DMS79 (cell line): ENCODE results near the gene MLLT1.
A peak's percentile ranks its signal among the peaks of the same experiment; 100 is the strongest.

Experiments
- DNase-seq: peaks from one replicate; lab custom pipeline; 2025; lab: John Stamatoyannopoulos, UW

The MLLT1 gene

DNA sequence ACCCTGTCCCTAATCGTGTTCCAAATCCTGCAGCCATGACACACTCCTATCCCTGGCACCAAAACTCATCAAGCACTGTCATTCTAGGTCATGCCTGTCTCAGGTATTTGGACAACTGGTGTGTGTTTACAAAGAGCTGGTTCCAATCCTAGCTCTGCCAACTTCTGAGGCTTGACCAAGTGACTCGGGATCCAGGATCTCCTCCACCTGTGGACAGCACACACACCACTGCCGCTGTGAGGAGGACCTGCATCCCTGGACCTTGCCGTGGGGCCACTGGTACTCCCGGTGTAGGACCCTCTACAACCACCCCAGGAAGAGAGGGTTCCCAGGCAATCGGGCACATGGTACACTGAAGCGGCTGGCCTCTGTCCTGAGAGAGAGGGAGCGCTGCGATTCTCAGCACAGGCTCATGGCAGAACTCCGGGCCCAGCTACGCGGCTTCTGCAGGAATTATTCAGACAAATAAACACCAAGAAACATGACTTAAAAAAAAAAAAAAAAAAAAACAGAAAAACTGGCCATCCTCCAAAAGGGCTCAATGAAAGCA is 20.4 kb downstream of the MLLT1 start:
- DNase-seq: no peak

- DNase-seq: no peak
Observed at GRCh38 chr19:6258812-6259311, 20.9 kb downstream of the MLLT1 start.

DNA sequence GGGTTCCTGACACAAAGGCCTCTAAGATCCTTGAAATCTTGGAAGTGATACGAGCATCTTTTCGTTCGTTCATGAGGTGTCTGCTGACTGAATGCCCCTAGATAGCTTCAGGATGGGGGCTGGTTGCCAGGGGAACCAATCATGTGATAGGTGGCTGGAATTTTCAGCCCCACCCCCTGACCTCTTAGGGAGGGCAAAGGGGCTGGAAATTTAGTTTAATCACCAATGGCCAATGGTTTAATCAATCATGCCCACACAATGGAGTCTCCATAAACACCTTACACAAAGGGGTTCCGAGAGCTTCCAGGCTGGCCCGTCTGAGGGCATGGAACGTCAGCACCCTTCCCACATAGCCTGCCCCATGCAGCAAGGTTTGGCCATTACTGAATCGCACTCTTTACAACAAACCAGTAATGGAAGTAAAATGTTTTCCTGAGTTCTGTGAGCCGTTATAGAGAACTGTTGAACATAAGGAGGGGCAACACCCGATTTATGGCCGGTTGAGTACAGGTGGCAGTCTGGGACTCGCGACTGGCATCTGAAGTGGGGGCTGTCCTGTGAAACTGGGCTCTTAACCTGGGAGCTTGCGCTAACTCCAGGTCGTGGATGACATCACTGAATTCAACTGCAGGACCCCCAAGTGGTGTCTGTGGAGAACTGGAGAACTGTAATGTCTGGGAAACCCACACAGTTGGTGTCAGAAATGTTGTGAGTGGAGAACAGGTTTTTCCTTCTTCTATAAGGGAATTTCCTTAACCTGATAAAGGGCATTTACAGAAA is 25.6 kb downstream of the MLLT1 start:
- DNase-seq: no peak

DNA sequence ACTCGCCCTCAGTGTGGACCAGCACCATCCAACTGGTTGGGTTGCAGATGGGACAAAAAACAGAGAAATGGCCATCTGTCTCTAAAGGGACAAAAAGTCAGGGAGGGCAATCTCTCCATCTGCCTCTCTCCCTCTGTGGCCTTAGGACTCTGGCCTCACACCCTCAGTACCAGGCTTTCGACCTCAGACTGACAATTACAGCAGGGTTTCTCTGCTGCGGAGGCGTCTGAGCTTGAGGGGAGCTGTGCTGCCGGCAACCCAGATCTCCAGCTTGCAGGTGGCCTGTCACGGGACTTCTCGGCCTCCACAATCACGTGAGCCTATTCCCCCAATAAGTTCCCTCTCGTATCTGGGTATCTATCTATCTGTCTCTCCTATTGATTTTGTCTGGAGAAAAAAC is 27.7 kb downstream of the MLLT1 start:
- DNase-seq: no peak

DNA sequence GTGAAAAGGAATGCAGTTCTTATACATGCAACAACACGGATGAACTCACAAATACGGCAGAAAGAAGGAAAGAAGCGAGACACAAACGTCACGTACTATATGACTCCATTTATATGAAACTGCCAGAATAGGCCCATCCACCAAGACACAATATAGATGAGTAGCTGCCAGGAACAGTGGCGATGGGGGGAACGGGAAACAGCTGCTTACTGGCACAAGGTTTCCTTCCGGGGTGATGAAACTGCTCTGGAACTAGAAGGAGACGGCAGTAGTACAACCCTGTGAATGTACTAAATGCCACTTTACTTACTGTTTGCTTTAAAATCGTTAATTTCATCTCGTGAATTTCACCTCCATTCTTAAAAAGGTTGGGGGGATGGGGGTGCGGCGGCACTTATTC is 28.9 kb downstream of the MLLT1 start:
- no peak for DNase-seq

- DNase-seq: no peak
Observed at GRCh38 chr19:6250024-6250615, 29.7 kb downstream of the MLLT1 start.

- no peak for DNase-seq
Observed at GRCh38 chr19:6249296-6249695, 30.5 kb downstream of the MLLT1 start.

DNA sequence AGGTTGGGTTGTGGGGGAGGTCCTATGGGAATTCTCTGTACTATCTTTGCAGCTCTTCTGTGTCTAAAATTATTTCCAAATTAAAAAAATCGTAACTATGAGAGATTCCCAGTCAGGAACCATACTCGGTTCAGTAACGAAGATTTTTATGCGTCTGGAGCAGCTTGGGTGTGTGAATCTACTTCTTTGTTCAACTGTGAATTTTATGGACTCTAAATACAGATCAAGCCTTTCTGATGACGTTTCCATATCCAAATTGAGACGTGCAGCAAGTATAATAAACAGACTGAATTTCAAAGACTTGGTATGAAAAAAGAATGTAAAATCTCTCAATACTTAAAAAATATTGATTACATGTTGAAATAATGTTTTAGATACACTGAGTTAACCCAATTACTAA is 30.9 kb downstream of the MLLT1 start:
- no peak for DNase-seq

GRCh38 chr19:6248341-6248740 is 31.4 kb downstream of the MLLT1 start:
- DNase-seq: no peak

GRCh38 chr19:6247007-6247288 is 32.8 kb downstream of the MLLT1 start:
- DNase-seq: no peak

DNA sequence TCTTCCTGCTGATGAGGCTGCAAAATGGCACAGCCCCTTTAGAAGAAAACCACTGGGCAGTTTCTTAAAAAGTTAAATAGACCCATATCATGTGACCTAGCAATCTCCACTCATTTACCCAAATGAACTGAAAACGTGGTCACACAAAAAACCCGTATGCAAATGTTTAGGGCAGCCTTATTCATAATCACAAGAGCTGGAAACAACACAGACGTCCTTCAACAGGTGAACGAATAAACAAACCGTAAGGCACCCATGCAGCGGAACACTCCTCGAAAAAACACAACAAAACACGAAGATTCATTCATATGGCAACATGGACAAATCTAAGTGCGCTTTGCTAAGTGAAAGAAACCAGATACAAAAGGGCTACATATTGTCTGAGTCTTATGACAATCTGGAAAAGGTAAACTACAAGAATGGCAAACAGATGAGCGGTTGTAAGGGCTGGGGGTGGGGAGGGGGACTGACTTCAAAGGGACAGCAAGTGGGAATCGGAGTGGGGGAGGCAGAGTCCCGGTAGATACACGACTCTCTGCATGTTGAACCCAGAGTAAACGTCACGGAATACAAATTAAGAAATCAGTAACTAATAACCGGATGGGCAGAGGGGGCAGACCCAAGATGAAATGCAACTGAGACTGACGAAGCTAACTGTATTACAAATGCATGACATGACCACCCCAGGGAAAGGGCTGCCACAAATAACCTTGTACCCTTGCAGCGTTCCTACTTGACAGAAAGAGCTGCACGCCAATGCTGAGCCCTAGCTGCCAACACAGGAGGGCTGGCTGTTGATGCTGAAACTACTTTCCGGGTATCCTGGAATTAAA is 33.4 kb downstream of the MLLT1 start:
- DNase-seq: no peak

DNA sequence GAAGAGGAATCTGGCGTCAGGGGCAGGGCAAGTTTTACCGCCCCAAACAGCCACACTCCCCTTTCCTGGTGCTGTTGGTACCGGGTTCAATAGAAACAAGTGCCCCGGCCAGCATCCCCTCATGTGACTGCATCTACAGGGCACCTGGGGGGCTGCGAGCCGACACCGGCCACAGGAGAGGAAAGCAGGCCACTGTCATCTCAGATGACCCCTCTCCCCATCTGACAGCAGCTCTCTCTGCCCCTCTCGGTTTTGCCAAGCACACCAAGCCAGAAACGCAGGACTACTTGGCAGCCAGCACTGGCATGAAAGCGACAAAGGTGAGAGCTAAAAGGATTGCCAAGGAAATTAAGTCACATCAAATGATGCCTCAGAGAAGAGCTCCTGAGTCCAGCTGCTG is 37.1 kb downstream of the MLLT1 start:
- no peak for DNase-seq

DNA sequence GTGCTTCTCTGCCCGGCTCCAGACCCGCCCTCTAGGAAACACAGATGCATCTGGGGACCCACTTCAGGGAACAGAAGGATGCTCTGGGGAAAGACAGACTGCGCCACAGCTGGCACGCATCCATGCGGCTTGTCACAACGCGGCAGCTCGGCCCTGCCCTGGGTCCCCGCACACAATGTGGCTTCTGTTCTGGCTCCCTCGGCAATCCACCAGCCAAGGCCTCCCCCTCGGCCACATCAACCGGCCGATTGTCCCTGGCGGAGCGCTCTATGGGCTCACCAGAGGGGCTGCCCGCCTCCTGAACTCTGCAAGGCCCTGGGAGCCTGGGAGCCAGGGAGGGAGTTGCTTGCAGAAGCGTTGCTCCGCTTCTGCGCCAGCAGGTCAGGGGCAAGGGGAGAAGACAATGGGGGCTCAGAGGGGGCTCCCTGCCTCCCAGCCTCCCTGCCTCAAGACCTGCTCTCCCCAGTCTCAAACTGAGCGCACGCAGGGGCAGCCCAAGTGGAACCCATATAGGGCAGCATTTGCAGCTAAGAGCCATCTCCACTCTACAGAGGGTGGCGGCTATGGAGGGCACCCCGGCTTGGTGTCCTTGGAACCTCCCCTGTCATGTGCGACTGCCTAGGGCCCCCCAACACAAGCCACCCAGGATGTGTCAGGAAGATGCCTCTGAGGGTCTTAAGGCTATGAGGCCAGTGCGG is 37.9 kb downstream of the MLLT1 start:
- no peak for DNase-seq

- DNase-seq: no peak
Observed at GRCh38 chr19:6241056-6241455, 38.7 kb downstream of the MLLT1 start.

- no peak for DNase-seq
Observed at GRCh38 chr19:6239871-6240676, 39.7 kb downstream of the MLLT1 start.

DNA sequence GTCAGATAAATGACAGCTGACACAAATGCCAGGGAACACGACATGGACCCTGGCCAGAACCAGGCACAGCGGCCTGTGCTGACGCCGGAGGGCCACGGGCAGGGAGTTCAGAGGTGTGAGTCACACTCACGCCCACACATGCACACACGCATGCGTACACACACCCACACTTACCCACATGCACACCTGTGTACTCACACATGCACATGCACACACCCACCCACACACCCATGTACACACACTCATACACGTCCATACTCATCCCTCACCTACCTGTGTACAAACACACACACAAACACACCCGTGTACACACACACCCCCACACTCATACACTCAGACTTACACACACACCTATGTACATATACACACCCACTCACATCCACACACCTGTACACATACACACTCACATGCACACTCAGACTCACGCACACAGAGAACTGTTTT is 40.4 kb downstream of the MLLT1 start:
- DNase-seq: no peak

GRCh38 chr19:6238643-6239281 is 41.0 kb downstream of the MLLT1 start:
- no peak for DNase-seq

DNA sequence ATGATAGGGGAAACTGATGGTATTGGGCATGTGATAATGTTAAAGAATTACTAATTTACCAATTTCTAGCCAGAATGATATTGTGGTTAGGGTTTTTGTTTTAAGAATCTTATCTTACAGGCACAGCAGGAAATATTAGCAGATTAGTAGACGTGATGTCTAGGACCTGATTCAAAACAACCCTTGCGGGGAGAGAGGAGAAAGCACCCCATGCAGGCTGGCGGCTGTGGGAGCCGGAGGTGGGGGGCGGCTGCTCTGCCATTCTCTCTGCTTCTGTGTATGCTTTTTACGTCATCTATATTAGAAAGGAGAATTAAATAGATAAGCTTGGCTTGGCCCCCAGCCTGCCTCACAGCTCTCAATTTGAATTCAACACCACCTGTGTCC is 41.5 kb downstream of the MLLT1 start:
- DNase-seq: no peak

- DNase-seq: peak; percentile 38
Observed at GRCh38 chr19:6236310-6237291, 43.2 kb downstream of the MLLT1 start.
